K562 (cell line): ENCODE measurements around the gene ZFPM1. TPM values are rescaled to one million over a fixed set of nuclear protein-coding genes. Genes with fewer than 3 reads are reported as not detected.

Experiments
- ARHGAP35 ChIP-seq: fragments of 450-650 bp; IDR thresholded peaks from 2 replicates; pipeline ENCODE4 v1.6.1; 2018; ENCODE audit not compliant: partially characterized antibody
- CBX3 ChIP-seq, 2 experiments: IDR thresholded peaks; 1 replicate in 1 of 2; 2 replicates in 1 of 2; pipeline ENCODE4 v1.6.1; 2012; ENCODE audit warnings: inconsistent platforms in 2 of 2, low read length in 2 of 2, borderline replicate concordance in 1 of 2, control low read depth in 1 of 2
- HMBOX1 ChIP-seq: sonication (generic); IDR thresholded peaks from 2 replicates; pipeline ENCODE4 v1.6.1; 2016
- HMGN3 ChIP-seq: IDR thresholded peaks from 2 replicates; pipeline ENCODE4 v1.6.1; 2011; ENCODE audit warnings: borderline replicate concordance, low read depth, mild to moderate bottlenecking, mixed read lengths, low read length; ENCODE audit not compliant: insufficient read length; ENCODE audit errors: extremely low read depth
- MGA ChIP-seq: fragments of 450-650 bp; IDR thresholded peaks from 2 replicates; pipeline ENCODE4 v1.6.1; 2016; ENCODE audit warnings: mild to moderate bottlenecking, moderate library complexity
- PRPF4 ChIP-seq: fragments of 200-400 bp; formaldehyde crosslinking; IDR thresholded peaks from one replicate; pipeline ENCODE4 v1.6.1; 2017; ENCODE audit warnings: low read length, low read depth, mild to moderate bottlenecking; ENCODE audit not compliant: insufficient read depth, poor library complexity, severe bottlenecking
- RAD51 ChIP-seq: fragments of 450-650 bp; IDR thresholded peaks from 2 replicates; pipeline ENCODE4 v1.7.1; 2016; ENCODE audit warnings: low read depth, mild to moderate bottlenecking, borderline replicate concordance
- SP2 ChIP-seq: IDR thresholded peaks from 2 replicates; pipeline ENCODE4 v1.6.1; 2011; ENCODE audit warnings: mild to moderate bottlenecking, low read depth, low read length, moderate library complexity; ENCODE audit not compliant: poor library complexity, severe bottlenecking; ENCODE audit errors: extremely low read depth
- SREBF1 ChIP-seq: fragments of 150-350 bp; IDR thresholded peaks from 2 replicates; pipeline ENCODE4 v1.6.1; 2014; ENCODE audit warnings: antibody characterized with exemption, low read depth, low read length, borderline replicate concordance
- TAF7 ChIP-seq: fragments of 450-650 bp; IDR thresholded peaks from 2 replicates; pipeline ENCODE4 v1.6.1; 2016; ENCODE audit warnings: missing genetic modification characterization, missing compliant biosample characterization
- polyA plus RNA-seq, 8 experiments: library from polyadenylated mRNA; depleted of rRNA in 4 of 8; stranded (reverse) in 5 of 8; unstranded in 3 of 8; fragments of >200 nt; fragmentation: Nextera tagmentation in 2 of 8; fragmentation: Illumina TruSeq in 1 of 8; extraction: Ambion mirVana in 2 of 8; extraction: Trizol in 1 of 8; gene quantifications; 2 replicates each; pipeline versions ENCODE4 v1.2.1 to v1.2.3, GENCODE V29; 2011 to 2014; ENCODE audit warnings: inconsistent platforms in 1 of 8, missing spikeins in 1 of 8
- total RNA-seq, 7 experiments: library from RNA; depleted of rRNA in 6 of 7; stranded (reverse); fragments of >200 nt in 6 of 7; fragmentation: Illumina TruSeq in 2 of 7; extraction: Trizol in 2 of 7; gene quantifications; 2 replicates each; pipeline versions ENCODE4 v1.2.1 to v1.2.3, GENCODE V29; 2011 to 2021; ENCODE audit warnings: low replicate concordance in 1 of 7
- TF ChIP-seq, protein P1 (sequence below): sonication (generic); formaldehyde crosslinking; IDR thresholded peaks from 2 replicates; pipeline ENCODE4 v1.8.1; 2023; ENCODE audit warnings: mild to moderate bottlenecking, missing genetic modification reagents

ZFPM1 gene
- total and polyA plus RNA-seq, 9 of the 15 experiments (the other 6 are each of a cell fraction or from before 2014, with no cell fraction given) = 0.03 to 35.9 (median 1.4) TPM

- TF ChIP-seq TAF7 (tag) (no peak), SREBF1 (no peak), PRPF4 (no peak), SP2 (no peak), MGA (no peak), ARHGAP35 (no peak), HMGN3 (no peak), CBX3 (IDR thresholded peaks at IDR 0.05; ENCODE audit: borderline replicate concordance in 1 of 2, low read length in 2 of 2) (no peak), RAD51 (no peak), HMBOX1 (no peak)
- TF ChIP-seq, protein P1, sequence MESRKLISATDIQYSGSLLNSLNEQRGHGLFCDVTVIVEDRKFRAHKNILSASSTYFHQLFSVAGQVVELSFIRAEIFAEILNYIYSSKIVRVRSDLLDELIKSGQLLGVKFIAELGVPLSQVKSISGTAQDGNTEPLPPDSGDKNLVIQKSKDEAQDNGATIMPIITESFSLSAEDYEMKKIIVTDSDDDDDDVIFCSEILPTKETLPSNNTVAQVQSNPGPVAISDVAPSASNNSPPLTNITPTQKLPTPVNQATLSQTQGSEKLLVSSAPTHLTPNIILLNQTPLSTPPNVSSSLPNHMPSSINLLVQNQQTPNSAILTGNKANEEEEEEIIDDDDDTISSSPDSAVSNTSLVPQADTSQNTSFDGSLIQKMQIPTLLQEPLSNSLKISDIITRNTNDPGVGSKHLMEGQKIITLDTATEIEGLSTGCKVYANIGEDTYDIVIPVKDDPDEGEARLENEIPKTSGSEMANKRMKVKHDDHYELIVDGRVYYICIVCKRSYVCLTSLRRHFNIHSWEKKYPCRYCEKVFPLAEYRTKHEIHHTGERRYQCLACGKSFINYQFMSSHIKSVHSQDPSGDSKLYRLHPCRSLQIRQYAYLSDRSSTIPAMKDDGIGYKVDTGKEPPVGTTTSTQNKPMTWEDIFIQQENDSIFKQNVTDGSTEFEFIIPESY (CRISPR knock-in tag) = peak; percentile 99
These were observed 8.1 kb upstream of the ZFPM1 start (continued) for GRCh38 chr16:88444826-88445582.
